Testis (tissue), 3 donors: ENCODE data around the gene CAMKK1. TPM values are rescaled to one million over a fixed set of nuclear protein-coding genes. Genes with fewer than 3 reads are reported as not detected.

ENCODE experiments used
- DNase-seq: peaks from one replicate; pipeline ENCODE4 v3.0.0-alpha.2; 2019
- H3K27ac ChIP-seq, 2 donors: fragments of 200-600 bp; sonication (generic); one replicate each; pipeline ENCODE4 v1.5.1; 2019
- H3K27me3 ChIP-seq: fragments of 200-600 bp; sonication (generic); one replicate; pipeline ENCODE4 v1.5.1; 2019
- H3K36me3 ChIP-seq: fragments of 200-600 bp; sonication (generic); one replicate; pipeline ENCODE4 v1.5.1; 2017; ENCODE audit warnings: low read depth; ENCODE audit errors: missing control alignments
- H3K4me1 ChIP-seq: fragments of 200-600 bp; sonication (generic); one replicate; pipeline ENCODE4 v1.5.1; 2019
- H3K4me3 ChIP-seq, 2 donors: fragments of 200-600 bp; sonication (generic); one replicate each; pipeline ENCODE4 v1.5.1; 2017 to 2019
- H3K9me3 ChIP-seq: fragments of 200-600 bp; sonication (generic); one replicate; pipeline ENCODE4 v1.5.1; 2017
- POLR2A ChIP-seq: fragments of 450-650 bp; IDR thresholded peaks from one replicate; pipeline ENCODE4 v1.6.1; 2017; ENCODE audit warnings: antibody characterized with exemption, mild to moderate bottlenecking, moderate library complexity
- WGBS, 2 donors: methylation state at CpG; one replicate each; pipeline ENCODE4 v1.1.5; 2018; 5-methylcytosine and 5-hydroxymethylcytosine counted together
- intact Hi-C: fragments of 100-400 bp; cut with DNase I; formaldehyde crosslinking; loops from one replicate; pipeline ENCODE4 v1.15.1; 2023; ENCODE audit warnings: low total_unique reads
- polyA plus RNA-seq: library from polyadenylated mRNA; stranded (reverse); fragments of 350-450 nt; fragmentation: Illumina TruSeq; extraction: RNeasy Lipid Tissue Mini Kit (QIAGEN cat#74804); gene quantifications from one replicate; pipeline ENCODE4 v1.2.3, GENCODE V29; 2014; ENCODE audit warnings: low read depth, low replicate concordance; ENCODE audit not compliant: insufficient read depth
- total RNA-seq, 2 donors: library from RNA; depleted of rRNA; stranded (reverse); fragments of >200 nt; gene quantifications; one replicate each; pipeline ENCODE4 v1.2.3, GENCODE V29; 2016
- TF ChIP-seq, protein P1 (sequence below), 3 experiments: fragments of 450-650 bp in 2 of 3; fragments of 200-600 bp in 1 of 3; sonication (generic) in 1 of 3; IDR thresholded peaks; one replicate each; pipeline ENCODE4 v1.5.1; 2016 to 2019; ENCODE audit warnings: antibody characterized with exemption in 3 of 3, mild to moderate bottlenecking in 2 of 3, moderate library complexity in 1 of 3

Gene CAMKK1
- total and polyA plus RNA-seq, 3 donors from 2014 or later, result 18.5 to 21.6 (median 19.7) TPM

DNA sequence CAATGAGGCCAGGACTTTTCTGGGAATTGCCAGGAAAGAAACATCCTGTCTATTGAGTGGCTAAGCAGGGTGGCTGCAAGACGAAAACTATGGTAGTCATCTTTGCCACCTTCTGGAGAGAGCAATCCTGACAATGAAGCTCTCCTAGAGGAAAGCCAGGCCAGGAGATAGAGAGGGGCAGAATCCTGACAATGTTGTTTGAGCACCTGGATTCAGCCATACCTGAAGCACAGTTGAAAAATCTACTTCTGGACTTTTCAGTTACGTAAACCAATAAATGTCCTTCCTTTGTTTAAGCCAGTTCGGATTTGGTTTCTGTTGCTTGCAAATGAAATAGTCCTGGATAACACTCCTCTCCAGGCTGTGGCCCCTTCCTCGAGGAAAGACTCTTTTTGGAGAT is 14.0 kb upstream of the CAMKK1 start:
- Histone ChIP-seq H3K4me1 (no peaks in the 10 kb centered on the region), H3K9me3 (no peaks in the 10 kb centered on the region), H3K36me3 (no peaks in the 10 kb centered on the region), H3K27ac (no peak overlapping the region), H3K4me3 (no peak overlapping the region), H3K27me3 (no peaks in the 10 kb centered on the region)
- intact Hi-C loops, result no loop called here
- no peak for TF ChIP-seq POLR2A
- TF ChIP-seq, protein P1, sequence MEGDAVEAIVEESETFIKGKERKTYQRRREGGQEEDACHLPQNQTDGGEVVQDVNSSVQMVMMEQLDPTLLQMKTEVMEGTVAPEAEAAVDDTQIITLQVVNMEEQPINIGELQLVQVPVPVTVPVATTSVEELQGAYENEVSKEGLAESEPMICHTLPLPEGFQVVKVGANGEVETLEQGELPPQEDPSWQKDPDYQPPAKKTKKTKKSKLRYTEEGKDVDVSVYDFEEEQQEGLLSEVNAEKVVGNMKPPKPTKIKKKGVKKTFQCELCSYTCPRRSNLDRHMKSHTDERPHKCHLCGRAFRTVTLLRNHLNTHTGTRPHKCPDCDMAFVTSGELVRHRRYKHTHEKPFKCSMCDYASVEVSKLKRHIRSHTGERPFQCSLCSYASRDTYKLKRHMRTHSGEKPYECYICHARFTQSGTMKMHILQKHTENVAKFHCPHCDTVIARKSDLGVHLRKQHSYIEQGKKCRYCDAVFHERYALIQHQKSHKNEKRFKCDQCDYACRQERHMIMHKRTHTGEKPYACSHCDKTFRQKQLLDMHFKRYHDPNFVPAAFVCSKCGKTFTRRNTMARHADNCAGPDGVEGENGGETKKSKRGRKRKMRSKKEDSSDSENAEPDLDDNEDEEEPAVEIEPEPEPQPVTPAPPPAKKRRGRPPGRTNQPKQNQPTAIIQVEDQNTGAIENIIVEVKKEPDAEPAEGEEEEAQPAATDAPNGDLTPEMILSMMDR (IDR thresholded peaks at IDR 0.05), result no peak
- DNase-seq, result no peak
- WGBS, 2 donors, result 85 to 95% methylated on average over 4 of the region's 4 CpGs

DNA sequence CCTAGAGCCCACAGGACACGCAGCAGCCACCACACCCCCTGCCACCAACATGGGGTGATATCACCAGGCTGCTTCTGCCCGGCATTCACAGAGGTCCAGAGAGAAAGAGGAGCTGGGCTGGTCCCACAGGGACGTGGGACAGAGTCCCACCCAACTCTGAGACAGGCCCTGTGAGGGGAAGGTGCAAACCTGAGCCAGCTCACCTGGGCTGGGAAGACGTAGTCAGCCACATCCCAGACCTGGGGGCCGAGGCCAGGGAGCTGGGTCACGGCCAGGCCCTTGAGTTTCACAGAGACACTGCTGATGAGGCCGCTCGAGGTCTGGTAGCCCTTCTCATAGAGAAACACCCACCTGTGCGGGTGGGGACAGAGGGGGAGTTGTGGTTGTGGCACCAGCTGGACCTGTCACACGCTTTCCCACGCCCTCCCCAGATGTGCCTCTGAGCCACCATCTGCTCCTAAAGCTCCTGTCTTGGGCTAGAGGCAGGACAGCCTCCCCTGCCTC is 12.2 kb upstream of the CAMKK1 start:
- Histone ChIP-seq H3K36me3 (no peaks in the 10 kb centered on the region), H3K27me3 (no peaks in the 10 kb centered on the region), H3K9me3 (no peaks in the 10 kb centered on the region), H3K27ac (no peak overlapping the region), H3K4me3 (no peak overlapping the region), H3K4me1 (no peaks in the 10 kb centered on the region)
- WGBS, 2 donors, result 89 to 100% methylated on average over 2 to 11 of the region's 11 CpGs
- DNase-seq, result no peak
- no peak for TF ChIP-seq POLR2A
- TF ChIP-seq, protein P1 (IDR thresholded peaks at IDR 0.05), result no peak
- intact Hi-C loops, result no loop called here

DNA sequence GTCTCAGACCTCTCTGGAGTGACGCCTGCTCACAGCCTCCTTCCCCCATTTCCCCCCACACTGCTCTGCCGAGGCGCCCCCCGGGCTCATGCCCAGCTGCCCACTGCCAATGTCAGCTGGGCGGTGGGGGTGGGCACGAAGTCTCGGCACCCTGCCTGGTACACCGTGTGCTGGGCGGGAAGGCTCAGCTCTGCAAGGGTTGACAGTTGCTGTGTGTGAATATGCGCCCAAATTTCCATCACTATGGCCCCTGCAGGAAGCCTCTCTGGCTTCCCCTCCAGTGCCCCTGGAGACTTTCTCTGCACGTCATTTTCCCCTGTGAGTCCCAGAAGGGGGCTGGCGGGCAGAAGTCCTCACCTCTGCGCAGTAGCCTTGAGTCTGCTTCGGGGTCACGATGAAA is 11.6 kb upstream of the CAMKK1 start:
- intact Hi-C loops, result no loop called here
- TF ChIP-seq, protein P1 (IDR thresholded peaks at IDR 0.05), result no peak
- no peak for TF ChIP-seq POLR2A
- no peaks in the 10 kb centered on the region for H3K36me3 ChIP-seq
- no peaks in the 10 kb centered on the region for H3K27me3 ChIP-seq
- no peaks in the 10 kb centered on the region for H3K9me3 ChIP-seq
- WGBS, 2 donors, result 88 to 89% methylated on average over 10 to 15 of the region's 15 CpGs
- no peak overlapping the region for H3K27ac ChIP-seq
- no peak for DNase-seq
- H3K4me3 ChIP-seq, result no peak overlapping the region
- no peaks in the 10 kb centered on the region for H3K4me1 ChIP-seq

DNA sequence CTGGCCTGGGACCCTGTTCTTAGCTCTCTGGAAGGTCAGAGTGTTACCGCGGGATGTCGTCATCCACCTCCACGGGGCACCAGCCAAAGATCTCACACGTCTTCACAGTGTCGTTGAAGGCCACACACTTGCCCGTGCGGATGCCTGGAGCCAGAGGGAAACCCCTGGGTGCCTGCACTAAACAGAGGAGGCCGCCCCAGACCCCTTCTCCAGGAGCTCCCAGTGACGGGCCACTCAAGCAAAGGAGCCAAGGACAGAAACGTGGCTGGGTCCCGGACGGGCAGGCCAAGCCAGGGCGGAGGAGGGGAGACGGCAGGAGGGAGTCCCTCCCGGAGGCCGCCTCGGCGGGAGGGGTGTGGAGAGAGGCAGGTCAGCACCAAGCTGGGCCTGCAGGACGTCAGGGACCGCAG is 11.0 kb upstream of the CAMKK1 start:
- Histone ChIP-seq H3K9me3 (no peaks in the 10 kb centered on the region), H3K4me3 (no peak overlapping the region), H3K27me3 (no peaks in the 10 kb centered on the region), H3K4me1 (no peaks in the 10 kb centered on the region), H3K36me3 (no peaks in the 10 kb centered on the region), H3K27ac (no peak overlapping the region)
- WGBS, 2 donors, result 63 to 74% methylated on average over 13 to 20 of the region's 21 CpGs
- intact Hi-C loops, result no loop called here
- TF ChIP-seq POLR2A, result no peak
- TF ChIP-seq, protein P1 (IDR thresholded peaks at IDR 0.05), result no peak
- no peak for DNase-seq

DNA sequence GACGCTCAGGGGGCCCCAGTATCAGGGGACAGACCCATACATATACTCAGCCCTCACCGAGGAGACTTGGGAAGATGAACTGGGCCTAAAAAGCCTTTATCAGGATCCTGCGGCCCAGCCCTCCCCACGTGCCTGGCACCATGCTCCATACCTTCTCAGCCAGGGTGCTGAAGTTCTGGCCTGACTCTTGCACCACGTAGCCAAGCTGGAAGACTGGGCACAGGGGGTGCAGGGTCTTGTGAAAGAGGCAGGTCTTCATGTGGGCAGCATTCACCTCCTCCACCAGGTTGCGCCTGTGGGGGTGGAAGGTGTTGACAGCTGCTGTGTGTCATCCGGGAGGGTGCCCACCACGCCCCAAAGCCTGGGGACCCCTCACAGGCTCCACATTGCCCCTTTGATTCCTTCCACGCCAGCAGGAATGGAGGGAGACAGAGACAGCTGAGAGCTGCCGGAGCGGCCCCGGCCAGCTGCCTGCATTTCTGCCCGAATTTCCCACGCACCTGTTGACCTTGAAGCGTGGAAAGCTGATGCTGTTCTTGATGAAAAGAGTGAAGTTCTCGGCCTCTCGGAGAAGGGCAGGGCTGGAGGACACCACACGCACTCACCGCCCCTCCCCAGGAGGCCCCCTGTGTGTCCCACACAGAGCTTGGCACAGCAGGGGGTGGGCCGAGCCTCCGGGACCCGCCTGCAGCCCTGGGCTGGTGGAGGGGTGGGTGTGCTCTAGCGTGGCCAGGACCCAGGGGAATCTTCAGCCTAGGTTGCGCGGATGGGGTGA is 10.4 kb upstream of the CAMKK1 start:
- Histone ChIP-seq H3K27me3 (no peaks in the 10 kb centered on the region), H3K36me3 (no peaks in the 10 kb centered on the region), H3K4me3 (no peak overlapping the region), H3K27ac (no peak overlapping the region), H3K9me3 (no peaks in the 10 kb centered on the region), H3K4me1 (no peaks in the 10 kb centered on the region)
- TF ChIP-seq POLR2A, result no peak
- TF ChIP-seq, protein P1 (IDR thresholded peaks at IDR 0.05), result no peak
- no peak for DNase-seq
- intact Hi-C loops, result no loop called here
- 70 to 75% methylated on average over 12 to 25 of the region's 25 CpGs for WGBS, 2 donors
